Activated CD4-positive, alpha-beta T cell treated with anti-CD3 and anti-CD28 coated beads, Interleukin-2, Interleukin-4, amounts not matched to agents 100 ng/mL and 50 ng/mL, durations not matched to agents 16 hours and 8 hours (primary cell): ENCODE data around the gene BSN.

Source experiments
- DNase-seq: peaks from one replicate; pipeline ENCODE4 v3.0.0-alpha.2; 2020; ENCODE audit warnings: low spot score

BSN gene

GRCh38 chr3:49628249-49628648 lies 74.0 kb downstream of the BSN start:
- DNase-seq: no peak

GRCh38 chr3:49629451-49629850 lies 75.2 kb downstream of the BSN start:
- no peak for DNase-seq

GRCh38 chr3:49629866-49630265 lies 75.6 kb downstream of the BSN start:
- DNase-seq: no peak

GRCh38 chr3:49630784-49631183 lies 76.5 kb downstream of the BSN start:
- no peak for DNase-seq

- no peak for DNase-seq
These were observed 80.5 kb downstream of the BSN start for GRCh38 chr3:49634736-49635135.

GRCh38 chr3:49636883-49637609 lies 82.8 kb downstream of the BSN start:
- peak; percentile 11 for DNase-seq

- DNase-seq: no peak
These were observed 84.2 kb downstream of the BSN start for GRCh38 chr3:49638445-49638844.

GRCh38 chr3:49639551-49639950 lies 85.3 kb downstream of the BSN start:
- no peak for DNase-seq

- no peak for DNase-seq
These were observed 87.0 kb downstream of the BSN start for GRCh38 chr3:49641292-49641691.

- no peak for DNase-seq
These were observed 87.8 kb downstream of the BSN start for GRCh38 chr3:49641921-49642707.

- no peak for DNase-seq
These were observed 88.5 kb downstream of the BSN start for GRCh38 chr3:49642708-49643145.

GRCh38 chr3:49644684-49645083 lies 90.4 kb downstream of the BSN start:
- DNase-seq: no peak

GRCh38 chr3:49646236-49646635 lies 92.0 kb downstream of the BSN start:
- DNase-seq: no peak

- DNase-seq: no peak
These were observed 93.5 kb downstream of the BSN start for GRCh38 chr3:49647741-49648140.

- no peak for DNase-seq
These were observed 94.2 kb downstream of the BSN start for GRCh38 chr3:49648354-49649019.

GRCh38 chr3:49649576-49649975 lies 95.3 kb downstream of the BSN start:
- no peak for DNase-seq

GRCh38 chr3:49650177-49650576 lies 95.9 kb downstream of the BSN start:
- DNase-seq: no peak

GRCh38 chr3:49650637-49651036 lies 96.4 kb downstream of the BSN start:
- DNase-seq: no peak

GRCh38 chr3:49652218-49652902 lies 98.1 kb downstream of the BSN start:
- no peak for DNase-seq

- no peak for DNase-seq
These were observed 98.7 kb downstream of the BSN start for GRCh38 chr3:49652903-49653415.

- no peak for DNase-seq
These were observed 99.3 kb downstream of the BSN start for GRCh38 chr3:49653621-49654020.

GRCh38 chr3:49654176-49654825 lies 100.0 kb downstream of the BSN start:
- DNase-seq: no peak
